ENCODE results near the gene PCDHGA4. TPM values are rescaled to one million over a fixed set of nuclear protein-coding genes. Genes with fewer than 3 reads are reported as not detected.
A peak's percentile ranks its signal among the peaks of the same experiment; 100 is the strongest.
"Not testable (repeated sequence)": the region's sequence is repeated elsewhere in the genome, so short reads cannot be mapped to it uniquely, and the experiment has no call there.

The PCDHGA4 gene
- total RNA-seq, result 0.53 TPM

GRCh38 chr5:141354900-141355469 lies at the start of gene PCDHGA4:
PCDHGA4 (plus strand) TSS chr5:141355021; CDS start chr5:141355108, 87 bp downstream.
- DNase-seq (ENCODE audit: low spot score) (no peak), ATAC-seq (peak; percentile 18)

GRCh38 chr5:141306630-141307029 lies 48.2 kb upstream of the PCDHGA4 start:
- DNase-seq (ENCODE audit: low spot score) (no peak), ATAC-seq (no peak)

GRCh38 chr5:141313711-141314110 lies 41.1 kb upstream of the PCDHGA4 start:
- DNase-seq (ENCODE audit: low spot score), result no peak
- no peak for ATAC-seq

- not testable (repeated sequence) for DNase-seq (ENCODE audit: low spot score); ATAC-seq
Observed at GRCh38 chr5:141316963-141317362, 37.9 kb upstream of the PCDHGA4 start.

- DNase-seq (ENCODE audit: low spot score) (no peak), ATAC-seq (no peak)
Observed at GRCh38 chr5:141319202-141319601, 35.6 kb upstream of the PCDHGA4 start.

GRCh38 chr5:141319699-141320098 lies 35.1 kb upstream of the PCDHGA4 start:
- ATAC-seq (no peak), DNase-seq (ENCODE audit: low spot score) (no peak)

- DNase-seq (ENCODE audit: low spot score), result peak; percentile 91
- peak; percentile 98 for ATAC-seq
Observed at GRCh38 chr5:141320225-141321169, 34.3 kb upstream of the PCDHGA4 start, which contains the start of gene TAF7. TAF7 (minus strand) TSS chr5:141320784; CDS start chr5:141320044, 740 bp downstream.

- DNase-seq (ENCODE audit: low spot score) (no peak), ATAC-seq (no peak)
Observed at GRCh38 chr5:141322261-141322660, 32.6 kb upstream of the PCDHGA4 start.

GRCh38 chr5:141326088-141326854 lies 28.6 kb upstream of the PCDHGA4 start:
- DNase-seq (ENCODE audit: low spot score) (no peak), ATAC-seq (no peak)

GRCh38 chr5:141328231-141328630 lies 26.6 kb upstream of the PCDHGA4 start:
- DNase-seq (ENCODE audit: low spot score) (no peak), ATAC-seq (no peak)

- DNase-seq (ENCODE audit: low spot score) (no peak), ATAC-seq (no peak)
Observed at GRCh38 chr5:141330299-141331080, 24.3 kb upstream of the PCDHGA4 start, which contains the start of gene PCDHGA1. PCDHGA1 (plus strand) TSS chr5:141330514.

- DNase-seq (ENCODE audit: low spot score); ATAC-seq: not testable (repeated sequence)
Observed at GRCh38 chr5:141332571-141332970, 22.2 kb upstream of the PCDHGA4 start.

- ATAC-seq (peak; percentile 58), DNase-seq (ENCODE audit: low spot score) (no peak)
Observed at GRCh38 chr5:141338538-141339306, 16.1 kb upstream of the PCDHGA4 start, which contains the start of gene PCDHGA2. PCDHGA2 (plus strand) TSS chr5:141338760.

- not testable (repeated sequence) for ATAC-seq; DNase-seq (ENCODE audit: low spot score)
Observed at GRCh38 chr5:141340781-141341354, 14.0 kb upstream of the PCDHGA4 start.

GRCh38 chr5:141342773-141343172 lies 12.0 kb upstream of the PCDHGA4 start:
- DNase-seq (ENCODE audit: low spot score) (no peak), ATAC-seq (no peak)

GRCh38 chr5:141343242-141343952 lies 11.4 kb upstream of the PCDHGA4 start, which contains the start of gene PCDHGA3:
PCDHGA3 (plus strand) TSS chr5:141343829; CDS start chr5:141344034, 205 bp downstream.
- peak; percentile 47 for ATAC-seq
- DNase-seq (ENCODE audit: low spot score), result no peak

GRCh38 chr5:141343953-141344463 lies 10.8 kb upstream of the PCDHGA4 start:
- DNase-seq (ENCODE audit: low spot score) (no peak), ATAC-seq (no peak)

GRCh38 chr5:141345327-141345726 lies 9.5 kb upstream of the PCDHGA4 start:
- no peak for DNase-seq (ENCODE audit: low spot score)
- ATAC-seq, result no peak

Measured in left lobe of liver (tissue), 2 donors.